Stomach (tissue), 4 donors: ENCODE results near the gene ABCE1.

Experiments
- CTCF ChIP-seq, 7 experiments: fragments of 450-650 bp in 4 of 7; fragments of 200-600 bp in 3 of 7; sonication (generic) in 3 of 7; IDR thresholded peaks; one replicate each; pipeline ENCODE4 v1.5.1; 2016 to 2019; ENCODE audit warnings: antibody characterized with exemption in 7 of 7, control low read depth in 2 of 7, mild to moderate bottlenecking in 1 of 7
- POLR2A ChIP-seq, 4 donors: fragments of 450-650 bp; IDR thresholded peaks; one replicate each; pipeline ENCODE4 v1.6.1; 2016; ENCODE audit warnings: antibody characterized with exemption in 4 of 4, control low read depth in 2 of 4, mild to moderate bottlenecking in 1 of 4, moderate library complexity in 1 of 4

- TF ChIP-seq CTCF (IDR thresholded peaks at IDR 0.05) = no peak
- no peak for TF ChIP-seq POLR2A (IDR thresholded peaks at IDR 0.05)
These were observed 22.2 kb upstream of the ABCE1 start for GRCh38 chr4:145075742-145076468.
